Esophagus muscularis mucosa (tissue), 4 donors: ENCODE data around the gene CD5L. TPM values are rescaled to one million over a fixed set of nuclear protein-coding genes. Genes with fewer than 3 reads are reported as not detected.

Experiments
- DNase-seq: peaks from one replicate; pipeline ENCODE4 v3.0.0-alpha.2; 2017; ENCODE audit errors: extremely low spot score
- H3K27ac ChIP-seq, 4 donors: fragments of 200-600 bp; sonication (generic); replicated peaks in 1 of 4; 1 replicate in 3 of 4; 2 replicates in 1 of 4; pipeline ENCODE4 v1.5.1; 2016 to 2019; ENCODE audit warnings: mild to moderate bottlenecking in 1 of 4
- H3K27me3 ChIP-seq, 4 donors: fragments of 200-600 bp; sonication (generic); one replicate each; pipeline versions ENCODE4 v1.5.1 to v1.6.0; 2016 to 2019
- H3K36me3 ChIP-seq, 4 donors: fragments of 200-600 bp; sonication (generic); one replicate each; pipeline ENCODE4 v1.5.1; 2016 to 2019
- H3K4me1 ChIP-seq, 4 donors: fragments of 200-600 bp; sonication (generic); one replicate each; pipeline ENCODE4 v1.5.1; 2016 to 2019
- H3K4me3 ChIP-seq, 4 donors: fragments of 200-600 bp; sonication (generic); 1 replicate in 2 of 4; 2 replicates in 2 of 4; pipeline ENCODE4 v1.5.1; 2016 to 2019; ENCODE audit warnings: mild to moderate bottlenecking in 4 of 4, moderate library complexity in 1 of 4
- H3K9me3 ChIP-seq, 4 donors: fragments of 200-600 bp; sonication (generic); 1 replicate in 3 of 4; 2 replicates in 1 of 4; pipeline ENCODE4 v1.5.1; 2016 to 2019
- EP300 ChIP-seq: sonication (generic); formaldehyde crosslinking; IDR thresholded peaks from one replicate; pipeline ENCODE4 v1.6.1; 2017; ENCODE audit warnings: antibody characterized with exemption
- POLR2A ChIP-seq: fragments of 450-650 bp; IDR thresholded peaks from one replicate; pipeline ENCODE4 v1.6.1; 2017; ENCODE audit warnings: antibody characterized with exemption, moderate library complexity, mild to moderate bottlenecking, low read depth
- POLR2AphosphoS5 ChIP-seq, 2 donors: sonication (generic); formaldehyde crosslinking; IDR thresholded peaks; one replicate each; pipeline ENCODE4 v1.6.1; 2017; ENCODE audit warnings: antibody characterized with exemption in 2 of 2
- WGBS: methylation state at CpG from one replicate; pipeline ENCODE4 v1.1.5; 2018; 5-methylcytosine and 5-hydroxymethylcytosine counted together
- intact Hi-C: fragments of 100-400 bp; cut with DNase I; formaldehyde crosslinking; loops from one replicate; pipeline ENCODE4 v1.15.1; 2023
- total RNA-seq, 4 donors: library from RNA; depleted of rRNA; stranded (reverse); fragments of >200 nt; gene quantifications; one replicate each; pipeline versions ENCODE4 v1.1.0 to v1.2.1, GENCODE V29; 2016
- TF ChIP-seq, protein P1 (sequence below), 3 experiments: fragments of 200-600 bp in 2 of 3; fragments of 450-650 bp in 1 of 3; sonication (generic) in 2 of 3; IDR thresholded peaks; one replicate each; pipeline ENCODE4 v1.5.1; 2017 to 2019; ENCODE audit warnings: antibody characterized with exemption in 3 of 3, mild to moderate bottlenecking in 2 of 3, moderate library complexity in 1 of 3

The CD5L gene
- total RNA-seq, 4 donors from 2014 or later = 1.2 TPM; not detected in 3

DNA sequence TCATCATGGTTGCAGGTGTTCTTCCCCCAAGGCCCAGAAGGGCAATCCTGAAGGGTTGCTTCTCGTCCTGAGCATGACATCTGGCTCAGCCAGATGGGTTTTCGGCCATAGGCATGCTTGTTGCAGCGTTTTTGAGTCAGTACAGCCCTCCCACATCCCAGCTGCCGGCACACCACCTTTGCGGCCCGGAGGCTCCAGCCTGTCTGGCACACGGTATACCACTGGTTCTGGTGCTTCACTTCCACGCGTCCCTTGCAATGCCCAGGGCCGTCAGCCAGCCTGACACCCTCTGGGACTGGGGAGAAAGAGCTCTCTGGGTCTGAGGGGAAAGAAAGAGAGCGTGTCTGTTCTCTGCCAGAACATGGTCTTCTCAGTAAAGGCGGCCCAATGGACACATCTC, 7.2 kb downstream of the CD5L start:
- H3K9me3 ChIP-seq = no peaks in the 10 kb centered on the region
- DNase-seq = no peak
- intact Hi-C loops = no loop called here
- H3K27me3 ChIP-seq = no peaks in the 10 kb centered on the region
- no peaks in the 10 kb centered on the region for H3K36me3 ChIP-seq
- TF ChIP-seq POLR2A (no peak), POLR2AphosphoS5 (IDR thresholded peaks at IDR 0.05) (no peak), EP300 (no peak)
- TF ChIP-seq, protein P1, sequence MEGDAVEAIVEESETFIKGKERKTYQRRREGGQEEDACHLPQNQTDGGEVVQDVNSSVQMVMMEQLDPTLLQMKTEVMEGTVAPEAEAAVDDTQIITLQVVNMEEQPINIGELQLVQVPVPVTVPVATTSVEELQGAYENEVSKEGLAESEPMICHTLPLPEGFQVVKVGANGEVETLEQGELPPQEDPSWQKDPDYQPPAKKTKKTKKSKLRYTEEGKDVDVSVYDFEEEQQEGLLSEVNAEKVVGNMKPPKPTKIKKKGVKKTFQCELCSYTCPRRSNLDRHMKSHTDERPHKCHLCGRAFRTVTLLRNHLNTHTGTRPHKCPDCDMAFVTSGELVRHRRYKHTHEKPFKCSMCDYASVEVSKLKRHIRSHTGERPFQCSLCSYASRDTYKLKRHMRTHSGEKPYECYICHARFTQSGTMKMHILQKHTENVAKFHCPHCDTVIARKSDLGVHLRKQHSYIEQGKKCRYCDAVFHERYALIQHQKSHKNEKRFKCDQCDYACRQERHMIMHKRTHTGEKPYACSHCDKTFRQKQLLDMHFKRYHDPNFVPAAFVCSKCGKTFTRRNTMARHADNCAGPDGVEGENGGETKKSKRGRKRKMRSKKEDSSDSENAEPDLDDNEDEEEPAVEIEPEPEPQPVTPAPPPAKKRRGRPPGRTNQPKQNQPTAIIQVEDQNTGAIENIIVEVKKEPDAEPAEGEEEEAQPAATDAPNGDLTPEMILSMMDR (IDR thresholded peaks at IDR 0.05) = no peak
- no peak overlapping the region for H3K4me3 ChIP-seq
- WGBS = 81% methylated on average over 8 of the region's 12 CpGs
- no peaks in the 10 kb centered on the region for H3K4me1 ChIP-seq
- no peak overlapping the region for H3K27ac ChIP-seq

DNA sequence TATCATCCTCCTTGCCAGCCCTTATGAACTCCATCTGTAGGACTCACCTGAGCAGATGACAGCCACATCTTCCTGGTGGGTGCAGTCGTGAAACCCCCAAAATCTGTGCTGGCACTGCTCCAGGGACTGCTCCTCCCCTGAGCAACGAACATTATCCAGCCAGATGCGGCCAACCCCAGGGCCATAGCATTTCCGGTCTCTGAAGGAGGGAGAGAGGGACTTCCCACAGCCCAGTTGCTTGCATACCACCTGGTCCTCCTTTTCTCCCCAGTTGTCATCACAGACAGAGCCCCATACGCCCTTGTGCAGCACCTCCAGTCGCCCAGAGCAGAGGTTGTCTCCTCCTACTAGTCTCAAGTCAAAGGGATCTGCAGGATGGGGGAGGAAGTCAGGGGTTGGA, 8.5 kb downstream of the CD5L start:
- no peak for TF ChIP-seq POLR2AphosphoS5 (IDR thresholded peaks at IDR 0.05)
- no peak overlapping the region for H3K4me3 ChIP-seq
- no peak for DNase-seq
- H3K36me3 ChIP-seq = no peaks in the 10 kb centered on the region
- no peaks in the 10 kb centered on the region for H3K4me1 ChIP-seq
- H3K9me3 ChIP-seq = no peaks in the 10 kb centered on the region
- no peak overlapping the region for H3K27ac ChIP-seq
- no peaks in the 10 kb centered on the region for H3K27me3 ChIP-seq
- WGBS = 76% methylated on average over 6 of the region's 6 CpGs
- intact Hi-C loops = no loop called here

DNA sequence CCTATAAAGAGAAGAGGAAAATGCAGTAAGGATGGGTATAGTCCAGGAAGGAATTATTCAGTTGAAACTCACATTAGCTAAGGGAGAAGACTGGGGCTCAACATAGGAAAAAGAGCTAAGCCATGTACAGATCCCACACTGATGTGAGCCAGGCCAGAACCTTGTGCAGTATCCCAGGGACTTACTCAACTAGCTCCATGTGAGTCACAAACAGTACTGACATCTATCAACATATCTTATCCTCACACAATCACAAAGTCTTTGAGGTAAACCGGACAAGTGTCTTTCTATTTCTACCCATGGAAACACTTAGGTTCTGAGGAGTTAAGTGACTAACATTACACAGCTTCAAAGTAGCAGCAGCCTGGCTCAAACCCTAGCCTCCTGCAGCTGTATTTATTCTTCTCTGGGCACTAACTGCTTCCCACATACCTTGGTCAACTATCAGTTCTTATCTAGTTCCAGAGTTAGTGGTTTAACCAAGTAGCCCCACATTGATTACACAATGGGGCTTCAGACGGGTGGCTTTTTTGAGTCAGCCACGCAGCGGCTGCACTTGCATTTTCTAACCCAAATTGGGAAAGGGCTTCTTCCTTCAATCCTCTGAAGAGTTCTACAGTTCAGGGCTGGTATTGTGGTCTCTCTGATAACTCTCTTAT, 9.5 kb downstream of the CD5L start:
- Histone ChIP-seq H3K4me1 (no peaks in the 10 kb centered on the region), H3K9me3 (no peaks in the 10 kb centered on the region), H3K36me3 (no peaks in the 10 kb centered on the region), H3K27me3 (no peaks in the 10 kb centered on the region), H3K27ac (no peak overlapping the region), H3K4me3 (no peak overlapping the region)
- intact Hi-C loops = no loop called here
- no peak for DNase-seq
- no peak for TF ChIP-seq EP300
- no peak for TF ChIP-seq POLR2A
- no peak for TF ChIP-seq POLR2AphosphoS5 (IDR thresholded peaks at IDR 0.05)
- TF ChIP-seq, protein P1 (IDR thresholded peaks at IDR 0.05) = no peak
- WGBS = 67% methylated on average over 4 of the region's 4 CpGs

DNA sequence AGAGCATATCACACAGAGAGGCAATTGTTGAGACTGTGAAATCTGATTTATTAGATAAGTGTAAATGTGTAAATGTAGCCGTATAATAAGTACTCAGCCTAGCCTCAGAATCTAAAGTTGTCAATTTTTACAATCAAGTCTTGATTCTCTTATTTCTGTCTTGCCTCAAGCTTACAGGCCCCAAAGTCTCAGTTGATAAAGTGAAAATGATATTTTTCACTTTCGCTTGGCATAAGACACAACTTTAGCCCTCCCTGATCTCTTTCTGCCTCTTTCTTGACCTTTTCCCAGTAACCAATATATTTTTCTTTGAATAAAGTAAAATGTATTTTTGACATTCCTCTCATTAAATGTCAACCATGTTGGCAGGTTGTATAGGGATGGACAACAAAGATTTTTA, 10.7 kb downstream of the CD5L start:
- no peaks in the 10 kb centered on the region for H3K27me3 ChIP-seq
- no peak overlapping the region for H3K27ac ChIP-seq
- 60% methylated on average over 2 of the region's 2 CpGs for WGBS
- H3K36me3 ChIP-seq = no peaks in the 10 kb centered on the region
- H3K9me3 ChIP-seq = no peaks in the 10 kb centered on the region
- H3K4me1 ChIP-seq = no peaks in the 10 kb centered on the region
- intact Hi-C loops = no loop called here
- TF ChIP-seq EP300 (no peak), POLR2A (no peak), POLR2AphosphoS5 (IDR thresholded peaks at IDR 0.05) (no peak)
- TF ChIP-seq, protein P1 (IDR thresholded peaks at IDR 0.05) = no peak
- no peak overlapping the region for H3K4me3 ChIP-seq
- DNase-seq = no peak

DNA sequence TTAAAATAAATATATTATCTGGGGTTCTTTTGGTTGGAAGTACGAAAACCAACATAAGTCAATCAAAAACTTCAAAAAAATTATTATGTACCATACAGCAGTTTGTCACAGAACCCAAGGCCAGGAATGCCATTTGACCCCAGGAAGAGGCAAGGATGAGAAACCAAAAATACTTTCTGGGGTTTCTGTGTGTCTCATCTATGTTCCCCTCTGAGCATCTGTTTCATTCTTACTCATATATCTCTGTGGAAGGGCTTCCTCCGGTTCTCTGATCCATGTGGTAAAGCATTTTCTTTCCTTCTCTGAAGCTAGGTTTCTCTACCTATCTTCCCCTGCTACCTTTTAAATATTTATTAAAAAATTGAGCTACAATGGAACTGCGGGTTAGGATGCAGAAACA, 11.9 kb downstream of the CD5L start:
- intact Hi-C loops = no loop called here
- H3K4me3 ChIP-seq = no peak overlapping the region
- no peaks in the 10 kb centered on the region for H3K9me3 ChIP-seq
- 79% methylated on average over 3 of the region's 3 CpGs for WGBS
- no peak for TF ChIP-seq POLR2AphosphoS5 (IDR thresholded peaks at IDR 0.05)
- TF ChIP-seq EP300 = no peak
- TF ChIP-seq, protein P1 (IDR thresholded peaks at IDR 0.05) = no peak
- no peak for TF ChIP-seq POLR2A
- no peaks in the 10 kb centered on the region for H3K27me3 ChIP-seq
- H3K4me1 ChIP-seq = no peaks in the 10 kb centered on the region
- H3K27ac ChIP-seq = no peak overlapping the region
- no peak for DNase-seq
- H3K36me3 ChIP-seq = no peaks in the 10 kb centered on the region
